IMR-90 (cell line): ENCODE results near the gene WNK1.

Experiments used
- CHD1 ChIP-seq: IDR thresholded peaks from 2 replicates; pipeline ENCODE4 v1.6.1; 2012; ENCODE audit warnings: low read depth, low read length, improper control_type of control experiment
- CTCF ChIP-seq: conservative IDR thresholded peaks from 2 replicates; pipeline ENCODE4 v1.5.1; 2012; ENCODE audit warnings: mild to moderate bottlenecking, low read depth, low read length, improper control_type of control experiment
- MAFK ChIP-seq: IDR thresholded peaks from 2 replicates; pipeline ENCODE4 v1.6.1; 2012; ENCODE audit warnings: low read depth, low read length, improper control_type of control experiment
- POLR2A ChIP-seq: IDR thresholded peaks from 2 replicates; pipeline ENCODE4 v1.6.1; 2012; ENCODE audit warnings: mild to moderate bottlenecking, low read depth, low read length
- RAD21 ChIP-seq: IDR thresholded peaks from 2 replicates; pipeline ENCODE4 v1.6.1; 2012; ENCODE audit warnings: low read length, improper control_type of control experiment

GRCh38 chr12:709455-710020 is 42.8 kb upstream of the WNK1 start:
- no peak for TF ChIP-seq RAD21
- TF ChIP-seq CTCF, result no peak
- no peak for TF ChIP-seq CHD1
- TF ChIP-seq POLR2A, result no peak
- no peak for TF ChIP-seq MAFK
